CD14-positive monocyte (primary cell): Measurements from ENCODE around the gene HERPUD2. TPM values are rescaled to one million over a fixed set of nuclear protein-coding genes. Genes with fewer than 3 reads are reported as not detected.

Source experiments
- DNase-seq, 3 donors: peaks; one replicate each; pipeline ENCODE4 v3.0.0-alpha.2; 2011 to 2022
- H2AFZ ChIP-seq: 2 replicates; pipeline ENCODE4 v1.6.0; 2012; ENCODE audit warnings: mild to moderate bottlenecking, low read depth, low read length, inconsistent platforms; ENCODE audit not compliant: insufficient read depth, poor library complexity, severe bottlenecking
- H3K27ac ChIP-seq, 2 donors: 1 replicate in 1 of 2; 2 replicates in 1 of 2; pipeline ENCODE4 v1.5.1; 2012 to 2013; ENCODE audit warnings: low read length in 2 of 2, control low read depth in 1 of 2, inconsistent platforms in 1 of 2, low read depth in 1 of 2, mild to moderate bottlenecking in 1 of 2
- H3K27me3 ChIP-seq, 2 donors: one replicate each; pipeline versions ENCODE4 v1.6.0 to v1.6.1; 2011 to 2013; ENCODE audit warnings: low read length in 2 of 2; ENCODE audit not compliant: control insufficient read depth in 2 of 2, insufficient read depth in 2 of 2
- H3K36me3 ChIP-seq, 2 donors: replicated peaks in 1 of 2; 1 replicate in 1 of 2; 2 replicates in 1 of 2; pipeline versions ENCODE4 v1.5.1 to v1.6.1; 2012 to 2013; ENCODE audit warnings: low read length in 2 of 2, control low read depth in 1 of 2, inconsistent platforms in 1 of 2, mild to moderate bottlenecking in 1 of 2; ENCODE audit not compliant: insufficient read depth in 2 of 2, control insufficient read depth in 1 of 2
- H3K4me1 ChIP-seq, 2 donors: 1 replicate in 1 of 2; 2 replicates in 1 of 2; pipeline versions ENCODE4 v1.5.1 to v1.6.1; 2012 to 2013; ENCODE audit warnings: low read length in 2 of 2, control low read depth in 1 of 2, inconsistent platforms in 1 of 2, mild to moderate bottlenecking in 1 of 2, moderate library complexity in 1 of 2; ENCODE audit not compliant: insufficient read depth in 2 of 2, control insufficient read depth in 1 of 2
- H3K4me2 ChIP-seq: replicated peaks from 2 replicates; pipeline ENCODE3; 2012; ENCODE audit warnings: low read length, moderate library complexity, mild to moderate bottlenecking; ENCODE audit not compliant: poor library complexity, severe bottlenecking; ENCODE audit errors: extremely low read depth
- H3K4me3 ChIP-seq, 3 experiments: fragments of 200-600 bp in 1 of 3; sonication (generic) in 1 of 3; replicated peaks in 1 of 3; 1 replicate in 2 of 3; 2 replicates in 1 of 3; pipeline ENCODE4 v1.5.1; 2011 to 2013; ENCODE audit warnings: low read length in 3 of 3, mild to moderate bottlenecking in 3 of 3, control low read depth in 2 of 3, low read depth in 2 of 3, inconsistent platforms in 1 of 3, moderate library complexity in 1 of 3
- H3K79me2 ChIP-seq: 2 replicates; pipeline ENCODE4 v1.6.0; 2012; ENCODE audit warnings: mild to moderate bottlenecking, control low read depth, inconsistent platforms, low read length, moderate library complexity; ENCODE audit not compliant: insufficient read depth
- H3K9ac ChIP-seq: 2 replicates; pipeline ENCODE4 v1.6.0; 2017; ENCODE audit warnings: low read length, mild to moderate bottlenecking; ENCODE audit not compliant: insufficient read depth, poor library complexity, severe bottlenecking
- H3K9me3 ChIP-seq, 2 donors: replicated peaks in 1 of 2; 1 replicate in 1 of 2; 2 replicates in 1 of 2; pipeline versions ENCODE4 v1.5.1 to v1.6.1; 2012 to 2013; ENCODE audit warnings: low read length in 2 of 2, control low read depth in 1 of 2; ENCODE audit not compliant: control insufficient read depth in 1 of 2, insufficient read depth in 1 of 2
- H4K20me1 ChIP-seq: 2 replicates; pipeline ENCODE4 v1.6.0; 2012; ENCODE audit warnings: mild to moderate bottlenecking, low read length, control low read depth, moderate library complexity; ENCODE audit not compliant: insufficient read depth
- H3K27ac Mint-ChIP-seq, 7 donors: one replicate each; pipeline ENCODE4 v1.8.0; 2020; ENCODE audit warnings: mild to moderate bottlenecking in 7 of 7, mixed read lengths in 7 of 7, moderate library complexity in 6 of 7, inconsistent platforms in 2 of 7
- H3K27me3 Mint-ChIP-seq, 3 donors: one replicate each; pipeline ENCODE4 v1.8.0; 2021 to 2022; ENCODE audit warnings: low read depth in 3 of 3, mild to moderate bottlenecking in 3 of 3, mixed read lengths in 3 of 3, moderate library complexity in 3 of 3, inconsistent platforms in 1 of 3
- H3K36me3 Mint-ChIP-seq, 2 donors: one replicate each; pipeline ENCODE4 v1.8.0; 2020; ENCODE audit warnings: mixed read lengths in 2 of 2, inconsistent platforms in 1 of 2, mild to moderate bottlenecking in 1 of 2
- H3K4me1 Mint-ChIP-seq: one replicate; pipeline ENCODE4 v1.8.0; 2020; ENCODE audit warnings: mild to moderate bottlenecking, mixed read lengths
- H3K4me3 Mint-ChIP-seq, 2 donors: one replicate each; pipeline ENCODE4 v1.8.0; 2020; ENCODE audit warnings: mild to moderate bottlenecking in 2 of 2, mixed read lengths in 2 of 2, moderate library complexity in 1 of 2
- H3K9me3 Mint-ChIP-seq, 7 donors: one replicate each; pipeline ENCODE4 v1.8.0; 2020 to 2022; ENCODE audit warnings: mixed read lengths in 7 of 7, mild to moderate bottlenecking in 6 of 7, moderate library complexity in 6 of 7, inconsistent platforms in 2 of 7
- CTCF ChIP-seq: fragments of 200-600 bp; IDR thresholded peaks from one replicate; pipeline ENCODE4 v1.8.0; 2022; ENCODE audit warnings: antibody characterized with exemption, mild to moderate bottlenecking
- WGBS: methylation state at CpG from one replicate; pipeline ENCODE4 v1.1.5; 2013; ENCODE audit warnings: missing lambda C conversion rate; ENCODE audit not compliant: insufficient coverage; 5-methylcytosine and 5-hydroxymethylcytosine counted together
- intact Hi-C, 2 donors: fragments of 100-400 bp; cut with micrococcal nuclease; formaldehyde crosslinking; loops; one replicate each; pipeline versions ENCODE4 v1.15.0 to v1.15.1; 2023
- polyA plus RNA-seq, 3 donors: library from polyadenylated mRNA; depleted of rRNA in 1 of 3; unstranded in 2 of 3; stranded (reverse) in 1 of 3; fragments of 300-500 nt in 2 of 3; fragments of >200 nt in 1 of 3; fragmentation: Illumina TruSeq in 2 of 3; gene quantifications; 1 replicate in 2 of 3; 2 replicates in 1 of 3; pipeline ENCODE4 v1.2.3, GENCODE V29; 2012 to 2021

HERPUD2 gene
- polyA plus RNA-seq, 3 donors = 36.1 to 40.9 (median 36.4) TPM

- H3K27me3 ChIP-seq = no peaks in the 10 kb centered on the region
- Mint-ChIP-seq H3K4me1 (peaks cover 47% of the 10 kb centered on the region), H3K9me3 (peaks cover 0 to 8% (median 2%) of the 10 kb centered on the region in 7 donors), H3K27ac (no peak overlapping the region), H3K36me3 (peaks cover 27 to 37% of the 10 kb centered on the region in 2 donors), H3K27me3 (no peaks in the 10 kb centered on the region), H3K4me3 (no peak overlapping the region)
- no CpG with 5 or more reads among the region's 5 CpGs for WGBS
- H3K79me2 ChIP-seq = peaks cover 89% of the 10 kb centered on the region
- H4K20me1 ChIP-seq = peaks cover 69% of the 10 kb centered on the region
- no peak overlapping the region for H2AFZ ChIP-seq
- H3K4me3 ChIP-seq = no peak overlapping the region
- intact Hi-C loops = no loop called here
- peaks cover 6 to 14% of the 10 kb centered on the region in 2 donors for H3K36me3 ChIP-seq
- no peak overlapping the region for H3K9ac ChIP-seq
- TF ChIP-seq CTCF = no peak
- H3K9me3 ChIP-seq = no peaks in the 10 kb centered on the region
- no peak overlapping the region for H3K27ac ChIP-seq
- H3K4me2 ChIP-seq = no peak overlapping the region
- peaks cover 7 to 17% of the 10 kb centered on the region in 2 donors for H3K4me1 ChIP-seq
- no peak for DNase-seq
Measured at GRCh38 chr7:35685781-35686180, 9.2 kb downstream of the HERPUD2 start.

- DNase-seq = no peak
- peaks cover 0 to 4% (median 2%) of the 10 kb centered on the region in 7 donors for H3K9me3 Mint-ChIP-seq
- H3K4me3 Mint-ChIP-seq = no peak overlapping the region
- H4K20me1 ChIP-seq = peaks cover 82% of the 10 kb centered on the region
- peak overlapping the region in 2 of 7 donors; percentile 22 to 33 for H3K27ac Mint-ChIP-seq
- H3K79me2 ChIP-seq = peaks cover 85% of the 10 kb centered on the region
- no CpG with 5 or more reads among the region's 1 CpG for WGBS
- no peaks in the 10 kb centered on the region for H3K27me3 ChIP-seq
- H3K36me3 Mint-ChIP-seq = peaks cover 23 to 28% of the 10 kb centered on the region in 2 donors
- no peak overlapping the region for H3K4me3 ChIP-seq
- H3K36me3 ChIP-seq = peaks cover 6 to 9% of the 10 kb centered on the region in 2 donors
- no peak overlapping the region for H3K27ac ChIP-seq
- H3K9me3 ChIP-seq = no peaks in the 10 kb centered on the region
- peaks cover 0 to 5% of the 10 kb centered on the region in 2 donors for H3K4me1 ChIP-seq
- H3K4me1 Mint-ChIP-seq = peaks cover 31% of the 10 kb centered on the region
- H3K9ac ChIP-seq = no peak overlapping the region
- no peaks in the 10 kb centered on the region for H3K27me3 Mint-ChIP-seq
- no peak overlapping the region for H3K4me2 ChIP-seq
- intact Hi-C loops = no loop called here
- TF ChIP-seq CTCF = no peak
- H2AFZ ChIP-seq = no peak overlapping the region
Measured at GRCh38 chr7:35681231-35682029, 13.5 kb downstream of the HERPUD2 start.
